ENCODE results near the gene SNAI1.

- TF ChIP-seq YY1 (IDR thresholded peaks at IDR 0.05; ENCODE audit: insufficient read depth, insufficient read length) (no peak), ZNF274 (IDR thresholded peaks at IDR 0.05; ENCODE audit: low read depth, low read length) (no peak)
Measured at GRCh38 chr20:49987015-49987867, 4.5 kb downstream of the SNAI1 start.
